ENCODE measurements around the gene KPNB1.

The KPNB1 gene

GRCh38 chr17:47649153-47649971 is at the start of gene KPNB1:
Gene KPNB1 (plus strand): TSS chr17:47649919. CDS start chr17:47650245, 326 bp downstream.
- peak; percentile 92 to 93 for DNase-seq (ENCODE audit: extremely low read depth in 1 of 2, low read depth in 1 of 2)

GRCh38 chr17:47603830-47604597 is 45.7 kb upstream of the KPNB1 start:
- DNase-seq (ENCODE audit: extremely low read depth in 1 of 2, low read depth in 1 of 2) = no peak

GRCh38 chr17:47604598-47604927 is 45.2 kb upstream of the KPNB1 start:
- DNase-seq (ENCODE audit: extremely low read depth in 1 of 2, low read depth in 1 of 2) = no peak

- DNase-seq (ENCODE audit: extremely low read depth in 1 of 2, low read depth in 1 of 2) = no peak
These were observed 44.7 kb upstream of the KPNB1 start for GRCh38 chr17:47605011-47605410.

- no peak for DNase-seq (ENCODE audit: extremely low read depth in 1 of 2, low read depth in 1 of 2)
These were observed 42.2 kb upstream of the KPNB1 start for GRCh38 chr17:47607481-47607880.

- DNase-seq (ENCODE audit: extremely low read depth in 1 of 2, low read depth in 1 of 2) = no peak
These were observed 38.1 kb upstream of the KPNB1 start for GRCh38 chr17:47611372-47612350.

- DNase-seq (ENCODE audit: extremely low read depth in 1 of 2, low read depth in 1 of 2) = no peak
These were observed 33.8 kb upstream of the KPNB1 start for GRCh38 chr17:47615766-47616424.

GRCh38 chr17:47618410-47618809 is 31.3 kb upstream of the KPNB1 start:
- no peak for DNase-seq (ENCODE audit: extremely low read depth in 1 of 2, low read depth in 1 of 2)

- no peak for DNase-seq (ENCODE audit: extremely low read depth in 1 of 2, low read depth in 1 of 2)
These were observed 29.0 kb upstream of the KPNB1 start for GRCh38 chr17:47620503-47621245.

- no peak for DNase-seq (ENCODE audit: extremely low read depth in 1 of 2, low read depth in 1 of 2)
These were observed 28.2 kb upstream of the KPNB1 start for GRCh38 chr17:47621293-47622179.

GRCh38 chr17:47622180-47622549 is 27.6 kb upstream of the KPNB1 start:
- no peak for DNase-seq (ENCODE audit: extremely low read depth in 1 of 2, low read depth in 1 of 2)

GRCh38 chr17:47624727-47625068 is 25.0 kb upstream of the KPNB1 start:
- no peak for DNase-seq (ENCODE audit: extremely low read depth in 1 of 2, low read depth in 1 of 2)

- no peak for DNase-seq (ENCODE audit: extremely low read depth in 1 of 2, low read depth in 1 of 2)
These were observed 21.6 kb upstream of the KPNB1 start for GRCh38 chr17:47628014-47628566.

GRCh38 chr17:47629826-47630225 is 19.9 kb upstream of the KPNB1 start:
- no peak for DNase-seq (ENCODE audit: extremely low read depth in 1 of 2, low read depth in 1 of 2)

- no peak for DNase-seq (ENCODE audit: extremely low read depth in 1 of 2, low read depth in 1 of 2)
These were observed 19.1 kb upstream of the KPNB1 start for GRCh38 chr17:47630614-47631013.

- DNase-seq (ENCODE audit: extremely low read depth in 1 of 2, low read depth in 1 of 2) = no peak
These were observed 16.7 kb upstream of the KPNB1 start for GRCh38 chr17:47632991-47633390.

- DNase-seq (ENCODE audit: extremely low read depth in 1 of 2, low read depth in 1 of 2) = no peak
These were observed 15.7 kb upstream of the KPNB1 start for GRCh38 chr17:47633996-47634395.

GRCh38 chr17:47634870-47635269 is 14.8 kb upstream of the KPNB1 start:
- no peak for DNase-seq (ENCODE audit: extremely low read depth in 1 of 2, low read depth in 1 of 2)

GRCh38 chr17:47635734-47636133 is 14.0 kb upstream of the KPNB1 start:
- no peak for DNase-seq (ENCODE audit: extremely low read depth in 1 of 2, low read depth in 1 of 2)
